Ascending aorta (tissue), 2 donors: ENCODE results near the gene ZNF467. TPM values are rescaled to one million over a fixed set of nuclear protein-coding genes. Genes with fewer than 3 reads are reported as not detected.

Experiments used
- DNase-seq, 2 donors: peaks; one replicate each; pipeline ENCODE4 v3.0.0-alpha.2; 2019; ENCODE audit warnings: low spot score in 2 of 2
- H3K27ac ChIP-seq, 2 donors: fragments of 200-600 bp; sonication (generic); one replicate each; pipeline ENCODE4 v1.5.1; 2016 to 2017; ENCODE audit warnings: mild to moderate bottlenecking in 1 of 2
- H3K27me3 ChIP-seq: fragments of 200-600 bp; sonication (generic); one replicate; pipeline ENCODE4 v1.5.1; 2017
- H3K36me3 ChIP-seq, 2 donors: fragments of 200-600 bp; sonication (generic); one replicate each; pipeline ENCODE4 v1.5.1; 2016
- H3K4me1 ChIP-seq, 2 donors: fragments of 200-600 bp; sonication (generic); one replicate each; pipeline ENCODE4 v1.5.1; 2016 to 2017; ENCODE audit warnings: mild to moderate bottlenecking in 1 of 2
- H3K4me3 ChIP-seq, 2 donors: fragments of 200-600 bp; sonication (generic); one replicate each; pipeline ENCODE4 v1.5.1; 2016 to 2017; ENCODE audit warnings: mild to moderate bottlenecking in 1 of 2
- H3K9me3 ChIP-seq, 2 donors: fragments of 200-600 bp; sonication (generic); one replicate each; pipeline ENCODE4 v1.5.1; 2016
- CTCF ChIP-seq, 3 experiments: fragments of 200-600 bp in 2 of 3; fragments of 450-650 bp in 1 of 3; sonication (generic) in 2 of 3; IDR thresholded peaks; one replicate each; pipeline ENCODE4 v1.5.1; 2016 to 2019; ENCODE audit warnings: antibody characterized with exemption in 3 of 3, mild to moderate bottlenecking in 1 of 3, moderate library complexity in 1 of 3
- intact Hi-C: fragments of 100-400 bp; cut with DNase I; formaldehyde crosslinking; loops from one replicate; pipeline ENCODE4 v1.15.1; 2023
- total RNA-seq: library from RNA; depleted of rRNA; stranded (reverse); fragments of >200 nt; gene quantifications from one replicate; pipeline ENCODE4 v1.1.0, GENCODE V29; 2016

The ZNF467 gene
- total RNA-seq, 1 donor from 2014 or later: 42.3 TPM

- intact Hi-C loops: no loop called here
- Histone ChIP-seq H3K4me3 (no peak overlapping the region), H3K36me3 (no peaks in the 10 kb centered on the region), H3K27me3 (no peaks in the 10 kb centered on the region), H3K4me1 (no peaks in the 10 kb centered on the region), H3K9me3 (no peaks in the 10 kb centered on the region), H3K27ac (no peak overlapping the region)
- no peak for TF ChIP-seq CTCF (IDR thresholded peaks at IDR 0.05)
- no peak for DNase-seq
Observed at GRCh38 chr7:149819141-149819960, 46.0 kb upstream of the ZNF467 start.

GRCh38 chr7:149818536-149818840 lies 45.1 kb upstream of the ZNF467 start:
- no peak for DNase-seq
- Histone ChIP-seq H3K4me3 (no peak overlapping the region), H3K27me3 (no peaks in the 10 kb centered on the region), H3K4me1 (no peaks in the 10 kb centered on the region), H3K36me3 (no peaks in the 10 kb centered on the region), H3K9me3 (no peaks in the 10 kb centered on the region), H3K27ac (no peak overlapping the region)
- TF ChIP-seq CTCF (IDR thresholded peaks at IDR 0.05): no peak
- intact Hi-C loops: no loop called here

DNA sequence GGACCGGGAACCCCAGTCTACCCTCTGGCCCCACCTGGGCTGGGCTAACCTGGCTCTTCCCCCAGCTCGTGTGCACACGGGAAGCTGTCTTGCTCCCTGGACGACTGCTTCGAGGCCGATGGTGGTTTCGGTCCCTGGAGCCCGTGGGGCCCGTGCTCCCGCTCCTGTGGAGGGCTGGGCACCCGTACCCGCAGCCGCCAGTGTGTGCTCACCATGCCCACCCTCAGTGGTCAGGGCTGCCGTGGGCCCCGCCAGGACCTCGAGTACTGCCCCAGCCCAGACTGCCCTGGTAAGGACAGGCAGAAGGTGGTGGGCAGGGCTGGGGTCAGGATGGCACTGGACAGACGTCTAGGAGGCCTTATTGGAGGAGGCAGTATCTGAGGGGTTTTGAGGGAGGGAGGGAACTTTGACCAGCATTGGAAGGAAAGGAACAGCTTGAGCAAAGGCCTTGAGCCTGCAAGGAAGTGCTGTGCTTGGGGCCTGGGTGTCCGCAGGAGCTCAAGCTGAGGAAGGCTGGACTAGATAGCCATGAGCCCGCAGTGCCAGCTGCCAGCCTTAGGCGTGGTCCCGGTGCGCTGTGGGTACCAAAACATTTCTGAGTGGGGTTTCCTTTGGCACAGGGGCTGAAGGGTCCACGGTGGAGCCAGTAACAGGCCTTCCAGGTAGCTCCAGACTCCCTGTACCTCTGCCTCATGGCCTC lies 44.6 kb upstream of the ZNF467 start:
- no peak for TF ChIP-seq CTCF (IDR thresholded peaks at IDR 0.05)
- intact Hi-C loops: no loop called here
- Histone ChIP-seq H3K36me3 (no peaks in the 10 kb centered on the region), H3K27me3 (no peaks in the 10 kb centered on the region), H3K4me1 (no peaks in the 10 kb centered on the region), H3K9me3 (no peaks in the 10 kb centered on the region), H3K27ac (no peak overlapping the region), H3K4me3 (no peak overlapping the region)
- DNase-seq: no peak

- no peak for TF ChIP-seq CTCF (IDR thresholded peaks at IDR 0.05)
Observed at GRCh38 chr7:149817301-149817771, 43.9 kb upstream of the ZNF467 start.

DNA sequence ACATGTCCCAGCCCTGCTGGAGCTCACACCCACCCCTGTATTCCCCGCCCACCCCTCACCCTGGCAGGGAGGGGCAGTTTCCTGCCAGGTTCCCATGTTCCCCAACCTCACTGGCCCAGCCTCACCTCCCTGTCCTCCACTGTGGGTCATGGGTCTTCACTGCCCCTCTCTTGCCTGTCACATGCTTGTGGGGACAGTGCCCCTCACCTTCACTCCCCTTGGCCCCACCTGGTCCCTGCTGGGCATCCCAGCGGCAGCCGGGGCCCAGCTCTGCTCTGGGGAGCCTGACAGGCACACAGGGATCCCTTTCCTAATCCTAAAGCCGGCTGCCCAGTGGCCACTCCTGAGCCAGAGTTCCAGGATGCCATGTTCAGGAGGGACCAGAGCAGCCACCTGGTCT lies 43.4 kb upstream of the ZNF467 start:
- Histone ChIP-seq H3K4me3 (no peak overlapping the region), H3K36me3 (no peaks in the 10 kb centered on the region), H3K27me3 (no peaks in the 10 kb centered on the region), H3K9me3 (no peaks in the 10 kb centered on the region), H3K4me1 (no peaks in the 10 kb centered on the region), H3K27ac (no peak overlapping the region)
- no peak for TF ChIP-seq CTCF (IDR thresholded peaks at IDR 0.05)
- intact Hi-C loops: no loop called here
- DNase-seq: no peak

More at GRCh38 chr7:149817301-149817771, 43.9 kb upstream of the ZNF467 start:
- H3K27me3 ChIP-seq: no peaks in the 10 kb centered on the region
- DNase-seq: no peak
- no peaks in the 10 kb centered on the region for H3K36me3 ChIP-seq
- H3K4me1 ChIP-seq: no peaks in the 10 kb centered on the region
- H3K9me3 ChIP-seq: no peaks in the 10 kb centered on the region
- H3K4me3 ChIP-seq: no peak overlapping the region
- intact Hi-C loops: no loop called here
- no peak overlapping the region for H3K27ac ChIP-seq
